OCI-LY1 (cell line): ENCODE measurements around the gene KLHL29.

Source experiments
- EZH2 ChIP-seq: fragments of 200-600 bp; sonication (generic), shearing (Covaris generic); IDR thresholded peaks from 2 replicates; pipeline ENCODE4 v1.8.0; 2017; ENCODE audit warnings: borderline replicate concordance, mixed run types, mild to moderate bottlenecking, antibody characterized with exemption, low read length, moderate library complexity, mixed read lengths
- TF ChIP-seq, protein P1 (sequence below): fragments of 200-600 bp; sonication (generic), shearing (Covaris generic); IDR thresholded peaks from 2 replicates; pipeline ENCODE4 v1.5.1; 2017; ENCODE audit warnings: mild to moderate bottlenecking, antibody characterized with exemption, low read length, moderate library complexity, mixed read lengths

- TF ChIP-seq EZH2 = no peak
- TF ChIP-seq, protein P1, sequence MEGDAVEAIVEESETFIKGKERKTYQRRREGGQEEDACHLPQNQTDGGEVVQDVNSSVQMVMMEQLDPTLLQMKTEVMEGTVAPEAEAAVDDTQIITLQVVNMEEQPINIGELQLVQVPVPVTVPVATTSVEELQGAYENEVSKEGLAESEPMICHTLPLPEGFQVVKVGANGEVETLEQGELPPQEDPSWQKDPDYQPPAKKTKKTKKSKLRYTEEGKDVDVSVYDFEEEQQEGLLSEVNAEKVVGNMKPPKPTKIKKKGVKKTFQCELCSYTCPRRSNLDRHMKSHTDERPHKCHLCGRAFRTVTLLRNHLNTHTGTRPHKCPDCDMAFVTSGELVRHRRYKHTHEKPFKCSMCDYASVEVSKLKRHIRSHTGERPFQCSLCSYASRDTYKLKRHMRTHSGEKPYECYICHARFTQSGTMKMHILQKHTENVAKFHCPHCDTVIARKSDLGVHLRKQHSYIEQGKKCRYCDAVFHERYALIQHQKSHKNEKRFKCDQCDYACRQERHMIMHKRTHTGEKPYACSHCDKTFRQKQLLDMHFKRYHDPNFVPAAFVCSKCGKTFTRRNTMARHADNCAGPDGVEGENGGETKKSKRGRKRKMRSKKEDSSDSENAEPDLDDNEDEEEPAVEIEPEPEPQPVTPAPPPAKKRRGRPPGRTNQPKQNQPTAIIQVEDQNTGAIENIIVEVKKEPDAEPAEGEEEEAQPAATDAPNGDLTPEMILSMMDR = no peak
Measured at GRCh38 chr2:23537991-23538390, 153.0 kb downstream of the KLHL29 start.
